CD14-positive monocyte (primary cell): ENCODE measurements around the gene DMRT2. TPM values are rescaled to one million over a fixed set of nuclear protein-coding genes. Genes with fewer than 3 reads are reported as not detected.
A peak's percentile ranks its signal among the peaks of the same experiment; 100 is the strongest.

Experiments
- DNase-seq, 3 donors: peaks; one replicate each; pipeline ENCODE4 v3.0.0-alpha.2; 2011 to 2022
- H2AFZ ChIP-seq: 2 replicates; pipeline ENCODE4 v1.6.0; 2012; ENCODE audit warnings: mild to moderate bottlenecking, low read depth, low read length, inconsistent platforms; ENCODE audit not compliant: insufficient read depth, poor library complexity, severe bottlenecking
- H3K27ac ChIP-seq, 2 donors: 1 replicate in 1 of 2; 2 replicates in 1 of 2; pipeline ENCODE4 v1.5.1; 2012 to 2013; ENCODE audit warnings: low read length in 2 of 2, control low read depth in 1 of 2, inconsistent platforms in 1 of 2, low read depth in 1 of 2, mild to moderate bottlenecking in 1 of 2
- H3K27me3 ChIP-seq, 2 donors: one replicate each; pipeline versions ENCODE4 v1.6.0 to v1.6.1; 2011 to 2013; ENCODE audit warnings: low read length in 2 of 2; ENCODE audit not compliant: control insufficient read depth in 2 of 2, insufficient read depth in 2 of 2
- H3K36me3 ChIP-seq, 2 donors: replicated peaks in 1 of 2; 1 replicate in 1 of 2; 2 replicates in 1 of 2; pipeline versions ENCODE4 v1.5.1 to v1.6.1; 2012 to 2013; ENCODE audit warnings: low read length in 2 of 2, control low read depth in 1 of 2, inconsistent platforms in 1 of 2, mild to moderate bottlenecking in 1 of 2; ENCODE audit not compliant: insufficient read depth in 2 of 2, control insufficient read depth in 1 of 2
- H3K4me1 ChIP-seq, 2 donors: 1 replicate in 1 of 2; 2 replicates in 1 of 2; pipeline versions ENCODE4 v1.5.1 to v1.6.1; 2012 to 2013; ENCODE audit warnings: low read length in 2 of 2, control low read depth in 1 of 2, inconsistent platforms in 1 of 2, mild to moderate bottlenecking in 1 of 2, moderate library complexity in 1 of 2; ENCODE audit not compliant: insufficient read depth in 2 of 2, control insufficient read depth in 1 of 2
- H3K4me2 ChIP-seq: replicated peaks from 2 replicates; pipeline ENCODE3; 2012; ENCODE audit warnings: low read length, moderate library complexity, mild to moderate bottlenecking; ENCODE audit not compliant: poor library complexity, severe bottlenecking; ENCODE audit errors: extremely low read depth
- H3K4me3 ChIP-seq, 3 experiments: fragments of 200-600 bp in 1 of 3; sonication (generic) in 1 of 3; replicated peaks in 1 of 3; 1 replicate in 2 of 3; 2 replicates in 1 of 3; pipeline ENCODE4 v1.5.1; 2011 to 2013; ENCODE audit warnings: low read length in 3 of 3, mild to moderate bottlenecking in 3 of 3, control low read depth in 2 of 3, low read depth in 2 of 3, inconsistent platforms in 1 of 3, moderate library complexity in 1 of 3
- H3K79me2 ChIP-seq: 2 replicates; pipeline ENCODE4 v1.6.0; 2012; ENCODE audit warnings: mild to moderate bottlenecking, control low read depth, inconsistent platforms, low read length, moderate library complexity; ENCODE audit not compliant: insufficient read depth
- H3K9ac ChIP-seq: 2 replicates; pipeline ENCODE4 v1.6.0; 2017; ENCODE audit warnings: low read length, mild to moderate bottlenecking; ENCODE audit not compliant: insufficient read depth, poor library complexity, severe bottlenecking
- H3K9me3 ChIP-seq, 2 donors: replicated peaks in 1 of 2; 1 replicate in 1 of 2; 2 replicates in 1 of 2; pipeline versions ENCODE4 v1.5.1 to v1.6.1; 2012 to 2013; ENCODE audit warnings: low read length in 2 of 2, control low read depth in 1 of 2; ENCODE audit not compliant: control insufficient read depth in 1 of 2, insufficient read depth in 1 of 2
- H4K20me1 ChIP-seq: 2 replicates; pipeline ENCODE4 v1.6.0; 2012; ENCODE audit warnings: mild to moderate bottlenecking, low read length, control low read depth, moderate library complexity; ENCODE audit not compliant: insufficient read depth
- H3K27ac Mint-ChIP-seq, 7 donors: one replicate each; pipeline ENCODE4 v1.8.0; 2020; ENCODE audit warnings: mild to moderate bottlenecking in 7 of 7, mixed read lengths in 7 of 7, moderate library complexity in 6 of 7, inconsistent platforms in 2 of 7
- H3K27me3 Mint-ChIP-seq, 3 donors: one replicate each; pipeline ENCODE4 v1.8.0; 2021 to 2022; ENCODE audit warnings: low read depth in 3 of 3, mild to moderate bottlenecking in 3 of 3, mixed read lengths in 3 of 3, moderate library complexity in 3 of 3, inconsistent platforms in 1 of 3
- H3K36me3 Mint-ChIP-seq, 2 donors: one replicate each; pipeline ENCODE4 v1.8.0; 2020; ENCODE audit warnings: mixed read lengths in 2 of 2, inconsistent platforms in 1 of 2, mild to moderate bottlenecking in 1 of 2
- H3K4me1 Mint-ChIP-seq: one replicate; pipeline ENCODE4 v1.8.0; 2020; ENCODE audit warnings: mild to moderate bottlenecking, mixed read lengths
- H3K4me3 Mint-ChIP-seq, 2 donors: one replicate each; pipeline ENCODE4 v1.8.0; 2020; ENCODE audit warnings: mild to moderate bottlenecking in 2 of 2, mixed read lengths in 2 of 2, moderate library complexity in 1 of 2
- H3K9me3 Mint-ChIP-seq, 7 donors: one replicate each; pipeline ENCODE4 v1.8.0; 2020 to 2022; ENCODE audit warnings: mixed read lengths in 7 of 7, mild to moderate bottlenecking in 6 of 7, moderate library complexity in 6 of 7, inconsistent platforms in 2 of 7
- WGBS: methylation state at CpG from one replicate; pipeline ENCODE4 v1.1.5; 2013; ENCODE audit warnings: missing lambda C conversion rate; ENCODE audit not compliant: insufficient coverage; 5-methylcytosine and 5-hydroxymethylcytosine counted together
- intact Hi-C, 2 donors: fragments of 100-400 bp; cut with micrococcal nuclease; formaldehyde crosslinking; loops; one replicate each; pipeline versions ENCODE4 v1.15.0 to v1.15.1; 2023
- polyA plus RNA-seq, 3 donors: library from polyadenylated mRNA; depleted of rRNA in 1 of 3; unstranded in 2 of 3; stranded (reverse) in 1 of 3; fragments of 300-500 nt in 2 of 3; fragments of >200 nt in 1 of 3; fragmentation: Illumina TruSeq in 2 of 3; gene quantifications; 1 replicate in 2 of 3; 2 replicates in 1 of 3; pipeline ENCODE4 v1.2.3, GENCODE V29; 2012 to 2021
- TF ChIP-seq, protein P1 (sequence below): fragments of 200-600 bp; IDR thresholded peaks from one replicate; pipeline ENCODE4 v1.8.0; 2022; ENCODE audit warnings: antibody characterized with exemption, mild to moderate bottlenecking

DMRT2 gene
- polyA plus RNA-seq, 3 donors: not detected

GRCh38 chr9:1034271-1034670 lies 15.9 kb upstream of the DMRT2 start:
- no peak overlapping the region for H3K9ac ChIP-seq
- no peak overlapping the region for H3K27ac ChIP-seq
- TF ChIP-seq, protein P1, sequence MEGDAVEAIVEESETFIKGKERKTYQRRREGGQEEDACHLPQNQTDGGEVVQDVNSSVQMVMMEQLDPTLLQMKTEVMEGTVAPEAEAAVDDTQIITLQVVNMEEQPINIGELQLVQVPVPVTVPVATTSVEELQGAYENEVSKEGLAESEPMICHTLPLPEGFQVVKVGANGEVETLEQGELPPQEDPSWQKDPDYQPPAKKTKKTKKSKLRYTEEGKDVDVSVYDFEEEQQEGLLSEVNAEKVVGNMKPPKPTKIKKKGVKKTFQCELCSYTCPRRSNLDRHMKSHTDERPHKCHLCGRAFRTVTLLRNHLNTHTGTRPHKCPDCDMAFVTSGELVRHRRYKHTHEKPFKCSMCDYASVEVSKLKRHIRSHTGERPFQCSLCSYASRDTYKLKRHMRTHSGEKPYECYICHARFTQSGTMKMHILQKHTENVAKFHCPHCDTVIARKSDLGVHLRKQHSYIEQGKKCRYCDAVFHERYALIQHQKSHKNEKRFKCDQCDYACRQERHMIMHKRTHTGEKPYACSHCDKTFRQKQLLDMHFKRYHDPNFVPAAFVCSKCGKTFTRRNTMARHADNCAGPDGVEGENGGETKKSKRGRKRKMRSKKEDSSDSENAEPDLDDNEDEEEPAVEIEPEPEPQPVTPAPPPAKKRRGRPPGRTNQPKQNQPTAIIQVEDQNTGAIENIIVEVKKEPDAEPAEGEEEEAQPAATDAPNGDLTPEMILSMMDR: no peak
- no peak overlapping the region for H3K4me3 ChIP-seq
- no peaks in the 10 kb centered on the region for H3K79me2 ChIP-seq
- H4K20me1 ChIP-seq: no peaks in the 10 kb centered on the region
- no peaks in the 10 kb centered on the region for H3K36me3 ChIP-seq
- H3K4me3 Mint-ChIP-seq: no peak overlapping the region
- H3K4me2 ChIP-seq: no peak overlapping the region
- H2AFZ ChIP-seq: no peak overlapping the region
- intact Hi-C loops: no loop called here
- peaks cover 0 to 1% (median 0%) of the 10 kb centered on the region in 7 donors for H3K9me3 Mint-ChIP-seq
- H3K27me3 Mint-ChIP-seq: peaks cover 22 to 51% (median 33%) of the 10 kb centered on the region in 3 donors
- DNase-seq: no peak
- H3K27ac Mint-ChIP-seq: no peak overlapping the region
- no peaks in the 10 kb centered on the region for H3K4me1 Mint-ChIP-seq
- H3K4me1 ChIP-seq: no peaks in the 10 kb centered on the region
- peaks cover 30 to 49% of the 10 kb centered on the region in 2 donors for H3K27me3 ChIP-seq
- no peaks in the 10 kb centered on the region for H3K9me3 ChIP-seq
- H3K36me3 Mint-ChIP-seq: no peaks in the 10 kb centered on the region
- no CpG with 5 or more reads among the region's 3 CpGs for WGBS

GRCh38 chr9:1039589-1039988 lies 10.6 kb upstream of the DMRT2 start:
- Mint-ChIP-seq H3K27me3 (peaks cover 64 to 81% (median 66%) of the 10 kb centered on the region in 3 donors), H3K4me3 (peak overlapping the region in 1 of 2 donors; percentile 65), H3K27ac (no peak overlapping the region), H3K36me3 (peaks cover 3 to 6% of the 10 kb centered on the region in 2 donors), H3K4me1 (peaks cover 11% of the 10 kb centered on the region), H3K9me3 (peaks cover 0 to 19% (median 12%) of the 10 kb centered on the region in 7 donors)
- Histone ChIP-seq H3K79me2 (no peaks in the 10 kb centered on the region), H3K36me3 (no peaks in the 10 kb centered on the region), H3K4me3 (no peak overlapping the region), H3K27ac (no peak overlapping the region), H3K27me3 (peaks cover 75 to 81% of the 10 kb centered on the region in 2 donors), H3K4me2 (no peak overlapping the region), H4K20me1 (no peaks in the 10 kb centered on the region), H3K9ac (no peak overlapping the region), H2AFZ (no peak overlapping the region), H3K9me3 (peaks cover 2 to 24% of the 10 kb centered on the region in 2 donors), H3K4me1 (peaks cover 4 to 8% of the 10 kb centered on the region in 2 donors)
- DNase-seq: no peak
- TF ChIP-seq, protein P1: no peak
- intact Hi-C loops: no loop called here
- no CpG with 5 or more reads among the region's 4 CpGs for WGBS
